Activated naive CD4-positive, alpha-beta T cell treated with anti-CD3 and anti-CD28 coated beads, Interleukin-2, amount 50 U/mL, for 16 hours (primary cell): ENCODE results near the gene CPD.
"Not testable (repeated sequence)": the region's sequence is repeated elsewhere in the genome, so short reads cannot be mapped to it uniquely, and the experiment has no call there.

Experiments
- DNase-seq: peaks from one replicate; pipeline ENCODE4 v3.0.0-alpha.2; 2020

CPD gene

DNA sequence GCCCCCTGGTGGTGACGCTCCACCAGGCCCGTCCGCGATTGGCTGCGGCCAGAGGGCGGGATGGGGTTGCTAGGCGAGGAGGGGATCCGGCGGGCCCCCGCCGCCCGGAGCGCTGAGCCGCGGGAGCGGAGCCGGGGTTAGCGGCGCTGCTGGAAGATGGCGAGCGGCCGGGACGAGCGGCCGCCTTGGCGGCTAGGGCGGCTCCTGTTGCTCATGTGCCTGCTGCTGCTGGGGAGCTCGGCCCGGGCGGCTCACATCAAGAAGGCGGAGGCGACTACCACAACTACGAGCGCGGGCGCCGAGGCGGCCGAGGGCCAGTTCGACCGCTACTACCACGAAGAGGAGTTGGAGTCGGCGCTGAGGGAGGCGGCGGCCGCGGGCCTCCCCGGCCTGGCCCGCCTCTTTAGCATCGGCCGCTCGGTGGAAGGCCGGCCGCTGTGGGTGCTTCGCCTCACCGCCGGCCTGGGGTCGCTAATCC lies at the start of gene CPD:
CPD (plus strand) TSS at position 103 of the 478 bp plus-strand sequence; CDS start at position 157, 54 bp downstream.
- peak; percentile 97 for DNase-seq

DNA sequence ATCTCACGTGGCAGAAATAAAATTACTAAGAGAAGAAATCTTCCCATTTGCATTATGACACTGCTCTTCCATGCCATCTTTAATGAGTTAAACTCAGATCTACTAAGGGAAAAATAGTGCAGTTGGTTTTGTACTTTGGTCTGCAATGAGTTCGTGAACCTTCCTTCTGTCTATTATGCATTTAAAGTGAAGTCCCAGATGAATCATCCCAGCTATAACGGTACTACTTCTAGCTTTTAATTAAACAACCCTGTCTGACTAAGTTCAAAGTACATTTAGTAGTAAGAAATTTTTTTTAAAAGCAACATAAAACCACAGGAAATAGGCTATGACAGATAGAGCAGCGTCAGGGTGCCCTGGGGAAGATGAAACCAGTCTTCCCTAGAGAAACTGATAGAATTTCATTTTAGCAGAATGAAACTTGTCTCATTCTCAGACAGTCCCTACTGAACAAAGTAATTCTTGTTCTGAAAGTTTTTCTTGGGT lies 46.6 kb upstream of the CPD start:
- DNase-seq = peak; percentile 65

GRCh38 chr17:30333503-30334360 lies 45.0 kb upstream of the CPD start, which contains the start of gene TMIGD1:
Gene TMIGD1, minus strand, starts transcription at chr17:30334057. Its CDS starts 1,924 bp downstream, at chr17:30332133.
- DNase-seq = no peak

DNA sequence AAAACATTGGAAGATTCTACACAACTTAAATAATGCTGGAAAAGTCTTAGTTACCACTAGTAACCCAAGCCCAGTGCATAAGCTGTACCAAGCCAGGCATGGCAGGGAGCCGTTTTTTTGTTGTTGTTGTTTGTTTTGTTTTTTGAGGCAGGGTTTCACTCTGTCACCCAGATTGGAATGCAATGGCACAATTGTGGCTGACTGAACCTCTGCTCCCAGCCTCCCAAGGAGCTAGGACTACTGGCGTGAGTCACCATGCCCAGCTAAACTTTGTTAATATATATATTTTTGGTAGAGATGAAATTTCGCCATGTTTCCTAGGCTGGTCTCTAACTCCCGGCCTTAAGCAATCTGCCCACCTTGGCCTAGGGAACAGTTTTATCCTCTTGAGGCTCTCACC lies 44.3 kb upstream of the CPD start:
- DNase-seq = no peak

GRCh38 chr17:30336369-30337171 lies 42.2 kb upstream of the CPD start:
- peak; percentile 61 for DNase-seq

GRCh38 chr17:30337393-30337999 lies 41.2 kb upstream of the CPD start:
- DNase-seq = no peak

DNA sequence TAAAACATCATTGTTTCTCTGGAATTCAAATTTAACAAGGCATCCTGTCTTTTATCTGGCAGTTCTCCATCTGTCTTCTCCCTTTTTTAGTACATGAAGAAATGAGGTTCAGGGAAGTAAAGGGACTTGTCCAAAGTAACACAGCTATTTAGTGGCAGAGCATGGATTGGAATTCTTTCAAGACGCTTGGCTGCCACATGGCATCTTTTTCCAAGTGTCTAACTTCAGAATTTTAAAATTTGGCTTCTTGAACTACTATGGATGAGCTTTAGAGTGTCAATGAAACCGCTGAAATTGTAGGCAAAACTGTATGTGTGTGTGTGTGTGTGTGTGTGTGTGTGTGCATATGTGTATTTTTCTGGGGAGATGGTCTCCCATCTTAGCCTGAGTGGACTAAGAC lies 39.6 kb upstream of the CPD start:
- DNase-seq = no peak

DNA sequence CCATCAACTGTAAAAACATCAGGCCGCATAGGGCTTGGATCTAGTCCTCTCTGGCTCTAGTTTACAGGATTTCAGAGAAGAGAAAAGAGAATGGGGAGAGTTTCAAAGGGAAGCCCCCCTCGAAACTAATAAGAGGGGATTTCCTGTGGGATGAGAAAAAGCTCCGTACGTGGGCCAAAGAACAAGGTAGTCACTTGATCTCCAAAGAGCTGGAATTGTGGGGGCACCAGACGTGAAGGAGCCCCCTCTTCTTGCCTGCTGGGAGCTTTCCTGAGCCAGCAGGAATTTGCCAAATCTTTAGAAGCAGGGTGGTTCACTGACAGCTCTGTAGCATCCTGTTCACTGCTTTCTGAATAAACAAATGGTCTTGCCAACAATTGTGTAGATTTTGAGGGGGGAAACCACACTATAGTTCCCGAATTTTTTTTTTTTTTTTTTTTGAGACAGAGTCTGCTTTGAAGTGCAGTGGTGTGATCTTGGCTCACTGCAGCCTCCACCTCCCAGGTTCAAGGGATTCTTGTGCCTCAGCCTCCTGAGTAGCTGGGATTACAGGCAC lies 37.8 kb upstream of the CPD start:
- DNase-seq = no peak

- no peak for DNase-seq
Measured at GRCh38 chr17:30341703-30342249, 37.0 kb upstream of the CPD start.

DNA sequence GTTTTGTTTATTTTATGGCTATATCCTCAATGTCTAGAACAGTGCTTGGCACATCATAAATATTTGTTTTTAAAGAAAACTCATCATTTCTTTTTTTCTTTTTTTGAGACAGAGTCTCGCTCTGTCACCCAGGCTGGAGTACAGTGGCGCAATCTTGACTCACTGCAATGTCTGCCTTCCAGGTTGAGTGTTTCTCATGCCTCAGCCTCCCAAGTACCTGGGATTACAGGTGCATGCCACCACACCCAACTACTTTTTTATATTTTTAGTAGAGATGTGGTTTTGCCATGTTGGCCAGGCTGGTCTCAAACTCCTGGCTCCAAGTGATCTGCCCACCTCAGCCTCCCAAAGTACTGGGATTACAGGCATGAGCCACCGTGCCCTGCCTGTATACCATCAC lies 35.5 kb upstream of the CPD start:
- not testable (repeated sequence) for DNase-seq

DNA sequence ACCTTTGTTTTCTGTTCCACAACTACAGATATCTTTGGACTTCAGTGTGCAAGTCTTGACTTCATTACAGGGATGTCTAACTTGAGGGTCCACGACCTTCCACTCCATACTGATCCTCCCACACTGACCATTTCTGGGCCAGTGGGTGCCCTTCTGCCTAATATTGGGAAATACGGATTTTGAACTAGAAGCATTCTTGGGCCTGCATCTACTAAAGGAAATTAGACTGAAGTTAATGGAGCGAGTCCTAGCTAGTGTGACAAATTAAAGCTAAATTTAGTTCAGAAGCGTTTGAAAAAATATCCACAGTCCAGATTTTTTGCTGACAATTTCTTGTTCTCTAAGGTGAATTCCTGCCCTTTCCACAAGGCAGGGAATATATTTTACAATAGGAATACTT lies 34.9 kb upstream of the CPD start:
- no peak for DNase-seq

DNA sequence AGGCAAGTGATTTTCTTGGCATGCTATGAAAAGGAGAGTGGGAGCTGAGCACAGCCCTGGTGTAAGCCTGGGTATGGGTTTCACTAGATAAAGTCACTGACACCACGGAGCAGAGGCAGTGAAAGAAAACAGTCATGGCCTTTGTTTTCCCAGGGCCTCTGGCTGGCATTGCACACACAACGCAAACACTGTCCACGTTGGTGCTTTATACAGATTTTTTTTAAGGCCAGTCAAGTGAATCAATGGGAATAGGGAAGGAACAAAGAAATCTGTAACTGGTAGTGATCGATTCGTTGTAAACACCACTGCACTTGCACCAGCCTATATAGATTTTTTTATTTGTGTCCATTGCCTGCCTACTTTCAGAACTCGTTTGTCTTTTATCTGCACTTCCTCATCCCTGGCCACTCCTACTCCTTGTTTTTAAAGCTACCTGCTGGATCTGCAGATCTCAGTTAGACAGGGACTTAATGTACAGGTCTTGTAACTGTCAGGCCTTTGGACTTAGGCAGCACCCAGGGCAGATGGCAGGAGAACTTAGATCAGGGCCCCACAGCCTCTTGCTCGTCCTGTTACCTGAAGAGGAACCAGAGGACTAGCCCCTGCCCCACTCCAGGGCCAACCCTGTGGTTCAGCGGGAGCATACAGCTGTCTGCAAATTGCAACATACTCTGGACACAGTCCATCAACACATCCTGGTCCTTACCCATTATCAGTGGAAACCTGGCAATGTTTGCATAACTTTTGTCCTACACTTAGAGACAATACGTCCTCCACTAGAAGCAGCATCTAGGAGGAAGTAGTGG lies 34.2 kb upstream of the CPD start:
- no peak for DNase-seq

GRCh38 chr17:30345089-30345433 lies 33.7 kb upstream of the CPD start:
- DNase-seq = no peak

GRCh38 chr17:30345527-30346075 lies 33.1 kb upstream of the CPD start:
- no peak for DNase-seq

DNA sequence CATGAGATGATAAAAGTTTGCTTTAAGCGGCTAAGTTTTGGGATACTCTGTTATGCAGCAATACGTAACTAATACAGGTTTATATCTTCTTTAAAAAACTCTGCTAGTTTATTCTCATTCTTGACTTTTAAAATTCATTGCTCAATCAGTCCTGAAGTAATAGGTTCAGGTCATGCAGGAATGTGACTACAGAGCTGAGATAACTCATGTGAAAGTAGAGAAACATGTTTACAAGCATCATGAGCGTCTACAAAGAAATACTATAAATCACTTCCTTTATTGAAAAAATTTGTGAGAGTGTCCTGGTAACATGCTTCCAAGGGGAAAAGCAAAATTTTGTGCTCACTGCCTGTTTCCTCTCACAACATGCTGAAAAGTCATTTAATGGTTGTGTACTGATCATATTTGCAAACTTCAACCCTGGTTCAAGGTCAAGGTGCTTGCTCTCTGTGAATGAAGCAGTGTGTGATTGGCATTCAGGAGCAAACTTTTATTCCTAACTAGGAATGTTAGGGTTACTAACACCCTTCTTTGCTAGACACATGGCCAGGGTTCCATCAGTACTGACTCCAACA lies 32.4 kb upstream of the CPD start:
- no peak for DNase-seq

GRCh38 chr17:30347488-30347887 lies 31.2 kb upstream of the CPD start:
- no peak for DNase-seq

GRCh38 chr17:30349252-30349651 lies 29.5 kb upstream of the CPD start:
- DNase-seq = no peak

DNA sequence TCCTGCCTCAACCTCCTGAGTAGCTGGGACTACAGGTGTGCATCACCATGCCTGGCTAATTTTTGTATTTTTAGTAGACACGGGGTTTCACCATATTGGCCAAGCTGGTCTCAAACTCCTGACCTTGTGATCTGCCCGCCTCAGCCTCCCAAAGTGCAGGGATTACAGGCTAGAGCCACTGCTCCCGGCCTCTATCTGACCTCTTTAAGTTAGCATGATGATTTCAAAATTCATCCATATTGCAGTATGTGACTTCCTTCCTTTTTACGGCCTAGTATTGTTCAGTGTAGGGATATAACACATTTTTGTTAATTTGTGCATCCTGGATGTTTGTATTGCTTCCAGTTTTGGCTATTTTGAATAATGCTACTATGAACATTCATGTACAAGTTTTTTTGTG lies 27.5 kb upstream of the CPD start:
- not testable (repeated sequence) for DNase-seq

- DNase-seq = no peak
Measured at GRCh38 chr17:30351735-30352134, 27.0 kb upstream of the CPD start.

DNA sequence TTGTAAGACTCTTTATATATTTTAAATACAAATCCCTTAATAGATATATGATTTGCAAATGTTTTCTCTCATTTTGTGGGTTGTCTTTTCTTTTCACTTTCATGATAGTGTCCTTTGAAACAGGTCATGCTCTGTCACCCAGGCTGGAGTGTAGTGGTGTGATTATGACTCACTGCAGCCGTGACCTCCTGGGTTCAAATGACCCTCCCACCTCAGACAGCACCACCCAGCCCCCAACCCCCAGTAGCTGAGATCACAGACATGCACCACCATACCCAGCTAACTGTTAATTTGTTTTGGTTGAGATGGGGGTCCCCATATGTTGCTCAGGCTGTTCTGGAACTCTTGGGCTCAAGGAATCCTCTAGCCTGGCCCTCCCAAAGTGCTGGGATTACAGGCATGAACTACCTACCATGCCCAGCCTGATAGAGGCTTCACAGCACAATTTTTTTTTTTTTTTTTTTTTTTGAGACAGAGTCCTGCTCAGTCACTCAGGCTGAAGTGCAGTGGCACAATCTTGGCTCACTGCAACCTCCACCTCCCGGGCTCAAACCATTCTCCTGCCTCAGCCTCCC lies 26.4 kb upstream of the CPD start:
- no peak for DNase-seq

GRCh38 chr17:30354701-30355100 lies 24.0 kb upstream of the CPD start:
- DNase-seq = no peak
